HG03342 (cell line): ENCODE measurements around the gene HOXD9.

Experiments used
- ATAC-seq: cut with Tn5 transposase; IDR thresholded peaks from one replicate; pipeline ENCODE4 v1.9.1; 2021; ENCODE audit warnings: mild to moderate bottlenecking, moderate library complexity; ENCODE audit not compliant: unreplicated experiment

HOXD9 gene

GRCh38 chr2:176137252-176137580, 14.7 kb downstream of the HOXD9 start:
- no peak for ATAC-seq

DNA sequence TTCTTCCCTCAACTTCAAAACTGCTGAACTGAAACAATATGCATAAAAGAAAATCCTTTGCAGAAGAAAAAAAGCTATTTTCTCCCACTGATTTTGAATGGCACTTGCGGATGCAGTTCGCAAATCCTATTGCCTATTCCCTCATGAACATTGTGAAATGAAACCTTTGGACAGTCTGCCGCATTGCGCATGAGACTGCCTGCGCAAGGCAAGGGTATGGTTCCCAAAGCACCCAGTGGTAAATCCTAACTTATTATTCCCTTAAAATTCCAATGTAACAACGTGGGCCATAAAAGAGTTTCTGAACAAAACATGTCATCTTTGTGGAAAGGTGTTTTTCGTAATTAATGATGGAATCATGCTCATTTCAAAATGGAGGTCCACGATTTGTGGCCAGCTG, 15.4 kb downstream of the HOXD9 start:
- no peak for ATAC-seq

- no peak for ATAC-seq
Observed at GRCh38 chr2:176138526-176138922, 16.0 kb downstream of the HOXD9 start.

GRCh38 chr2:176138923-176139660, 16.6 kb downstream of the HOXD9 start:
- ATAC-seq: no peak

GRCh38 chr2:176139661-176140512, 17.4 kb downstream of the HOXD9 start:
- no peak for ATAC-seq

- ATAC-seq: peak; percentile 94
Observed at GRCh38 chr2:176140513-176141317, 18.2 kb downstream of the HOXD9 start.

- no peak for ATAC-seq
Observed at GRCh38 chr2:176142281-176142680, 19.8 kb downstream of the HOXD9 start.

- ATAC-seq: no peak
Observed at GRCh38 chr2:176145085-176145969, 22.8 kb downstream of the HOXD9 start.

DNA sequence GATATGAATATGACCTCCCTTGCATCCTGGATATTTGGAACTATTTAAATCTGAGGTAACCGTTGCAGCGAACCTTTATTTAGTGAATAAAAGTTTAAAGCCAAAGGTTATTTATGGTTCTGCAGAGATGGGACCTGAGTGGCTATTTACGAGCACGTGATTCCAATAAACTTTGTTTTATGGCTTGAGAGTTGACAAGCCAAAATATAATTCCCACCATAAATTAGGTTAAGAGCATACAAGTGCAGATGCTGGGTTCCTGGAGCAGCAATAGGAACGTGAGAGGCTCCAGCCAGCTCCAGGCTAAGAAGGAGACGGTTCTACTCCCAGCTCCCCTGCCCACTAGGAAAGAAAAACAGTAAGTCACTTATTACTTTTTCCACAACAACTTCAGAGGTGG, 23.6 kb downstream of the HOXD9 start:
- ATAC-seq: no peak

DNA sequence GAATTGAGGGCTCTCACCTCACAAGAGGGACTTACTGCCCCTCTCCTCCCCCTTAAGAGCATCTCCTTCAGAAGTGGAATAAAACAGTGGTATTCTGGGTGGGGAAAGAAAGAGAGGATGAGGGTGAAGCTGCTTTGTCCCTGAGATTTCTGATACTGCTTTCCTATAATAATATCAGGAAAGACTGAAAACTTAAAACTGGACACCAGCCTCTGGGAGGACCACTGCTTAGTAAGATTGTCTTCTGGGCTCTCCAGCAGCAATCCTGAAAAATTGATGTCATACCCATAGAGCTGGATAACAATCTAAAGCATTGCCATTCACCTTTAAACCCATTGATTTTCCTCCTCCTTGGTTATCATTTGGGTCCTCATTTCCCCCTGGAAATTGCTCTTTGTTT, 24.1 kb downstream of the HOXD9 start:
- no peak for ATAC-seq

GRCh38 chr2:176147210-176147799, 24.8 kb downstream of the HOXD9 start:
- no peak for ATAC-seq

DNA sequence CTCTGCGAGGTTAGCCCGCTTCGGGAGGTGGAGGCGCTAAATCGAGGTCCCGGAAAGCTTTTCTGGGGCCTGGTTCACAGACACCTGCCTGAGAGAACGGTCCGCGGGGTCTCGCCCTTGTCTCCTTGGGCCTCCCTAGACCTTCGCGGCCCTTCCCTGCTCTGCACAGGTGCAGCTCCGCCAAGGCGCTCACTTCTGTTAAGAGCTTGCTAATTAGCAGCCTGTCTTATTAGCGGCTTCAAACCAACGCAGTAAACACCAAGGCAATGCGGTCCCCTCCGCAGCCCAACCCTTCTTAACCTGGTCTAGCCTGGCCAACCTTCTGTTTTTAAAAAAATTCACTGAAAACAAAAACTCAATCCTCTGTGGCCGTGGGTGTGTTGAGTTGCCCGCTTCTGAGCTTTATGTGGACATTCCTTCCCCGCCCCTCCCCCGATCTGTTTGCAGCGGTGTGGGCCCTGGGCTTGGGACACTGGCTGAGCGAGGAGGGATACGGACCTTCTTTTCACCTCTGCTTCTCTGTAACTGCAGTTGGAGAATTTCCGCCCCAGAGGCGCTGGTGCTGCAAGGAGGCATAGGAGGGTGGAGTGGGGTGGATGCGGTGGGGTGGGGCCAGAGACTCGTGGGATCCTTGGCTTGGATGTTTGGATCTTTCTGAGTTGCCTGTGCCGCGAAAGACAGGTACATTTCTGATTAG, 25.4 kb downstream of the HOXD9 start:
- ATAC-seq: no peak

GRCh38 chr2:176148751-176149421, 26.4 kb downstream of the HOXD9 start:
- ATAC-seq: no peak

DNA sequence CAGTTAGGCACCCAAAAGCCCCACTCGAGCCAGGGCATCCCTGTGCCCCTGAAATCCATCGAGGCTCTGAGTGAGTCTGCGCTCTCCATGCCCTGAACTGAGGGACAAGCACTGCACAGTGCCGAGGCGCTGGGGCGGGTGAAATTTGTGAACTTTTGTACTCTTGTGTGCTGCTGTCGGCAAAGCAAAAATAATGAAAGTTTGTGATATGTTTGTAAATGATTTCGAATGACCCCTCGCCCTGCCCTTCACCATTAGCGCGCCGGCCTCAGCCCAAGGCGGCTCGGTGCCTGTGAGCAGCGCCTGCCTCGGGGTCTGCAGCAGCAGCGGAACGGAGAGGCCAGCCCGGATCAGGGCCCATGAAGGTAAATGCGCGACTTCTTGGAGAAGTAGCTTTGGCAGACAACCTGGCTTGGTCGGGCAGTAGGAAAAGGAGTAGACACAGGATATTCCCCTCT, 27.0 kb downstream of the HOXD9 start:
- no peak for ATAC-seq

GRCh38 chr2:176149939-176150583, 27.5 kb downstream of the HOXD9 start:
- ATAC-seq: no peak

DNA sequence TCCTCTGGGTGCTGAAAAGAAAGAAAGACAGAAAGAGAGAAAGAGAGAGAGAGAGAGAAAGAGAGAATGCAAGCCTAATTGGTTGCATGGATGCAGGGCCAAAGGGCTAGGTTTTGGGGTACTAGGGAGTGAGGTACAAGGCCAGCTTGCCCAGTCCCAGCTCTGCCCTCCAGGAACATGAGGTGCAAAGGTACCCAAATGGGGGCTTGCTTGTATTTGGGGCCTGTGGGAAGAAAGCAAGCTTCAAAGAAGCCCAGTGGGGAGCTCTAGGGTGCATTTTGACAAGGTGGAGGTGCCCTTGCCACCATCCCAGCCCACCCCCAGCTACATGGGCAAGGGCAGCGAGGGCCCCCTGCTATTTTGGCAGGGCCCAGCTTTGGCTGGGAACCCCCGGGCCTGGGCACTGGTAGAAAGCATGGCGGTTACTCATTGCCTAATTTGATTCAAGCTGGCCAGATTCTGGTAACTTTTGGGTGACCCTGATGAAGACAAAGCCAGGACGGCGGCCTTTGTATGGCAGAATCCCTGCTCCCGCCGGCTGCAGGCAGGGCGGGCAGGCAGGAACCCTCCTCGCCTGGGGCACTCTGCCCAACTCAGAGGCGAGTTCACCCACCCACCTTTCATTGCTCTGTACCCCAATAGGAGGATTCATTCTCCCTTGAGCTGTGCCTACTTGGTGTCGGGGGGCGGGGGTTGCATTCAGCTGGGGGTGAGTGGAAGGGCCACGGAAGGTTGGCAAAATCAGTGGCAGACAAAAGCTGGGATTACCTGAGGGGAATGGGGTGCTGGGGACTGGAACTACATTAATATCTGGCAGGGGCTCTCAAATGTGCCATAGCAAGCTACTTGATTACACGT, 28.3 kb downstream of the HOXD9 start:
- ATAC-seq: no peak

DNA sequence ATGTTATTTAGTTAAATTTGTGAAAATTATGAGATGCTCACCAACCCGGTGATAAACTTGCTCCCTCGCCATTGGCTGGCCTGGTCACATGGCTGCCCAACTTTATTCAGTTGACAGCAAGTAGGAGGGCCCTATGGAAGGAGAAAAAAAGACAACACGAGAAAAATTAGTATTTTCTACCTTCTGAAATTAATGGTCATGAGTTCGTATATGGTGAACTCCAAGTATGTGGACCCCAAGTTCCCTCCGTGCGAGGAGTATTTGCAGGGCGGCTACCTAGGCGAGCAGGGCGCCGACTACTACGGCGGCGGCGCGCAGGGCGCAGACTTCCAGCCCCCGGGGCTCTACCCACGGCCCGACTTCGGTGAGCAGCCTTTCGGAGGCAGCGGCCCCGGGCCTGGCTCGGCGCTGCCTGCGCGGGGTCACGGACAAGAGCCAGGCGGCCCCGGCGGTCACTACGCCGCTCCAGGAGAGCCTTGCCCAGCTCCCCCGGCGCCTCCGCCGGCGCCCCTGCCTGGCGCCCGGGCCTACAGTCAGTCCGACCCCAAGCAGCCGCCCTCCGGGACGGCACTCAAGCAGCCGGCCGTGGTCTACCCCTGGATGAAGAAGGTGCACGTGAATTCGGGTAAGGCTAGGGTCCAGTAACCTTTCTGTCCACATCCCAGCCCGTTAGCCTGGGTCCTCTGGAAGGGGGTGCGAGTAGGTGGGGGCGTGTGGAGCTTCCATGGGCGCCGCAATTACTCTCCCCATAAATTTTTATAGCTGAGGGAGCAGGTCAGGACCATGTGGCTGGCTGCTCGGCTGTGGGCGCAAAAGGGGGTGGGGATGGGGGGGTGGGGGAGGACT, 29.1 kb downstream of the HOXD9 start, which contains the start of gene HOXD4:
TSS of gene HOXD4 (plus strand) at position 109 of the 846 bp plus-strand sequence. CDS start at position 193, 84 bp downstream.
- no peak for ATAC-seq
